A673 (cell line): ENCODE measurements around the gene TMEM259.

Source experiments
- EZH2 ChIP-seq: fragments of 200-600 bp; sonication (generic); IDR thresholded peaks from 2 replicates; pipeline ENCODE4 v1.6.1; 2017; ENCODE audit warnings: borderline replicate concordance, low read depth, mild to moderate bottlenecking, mixed read lengths, antibody characterized with exemption, low read length; ENCODE audit not compliant: poor library complexity, severe bottlenecking
- TF ChIP-seq, protein P1 (sequence below): fragments of 300-800, 200-600 bp; sonication (generic); conservative IDR thresholded peaks from 2 replicates; pipeline ENCODE4 v1.5.1; 2017; ENCODE audit warnings: low read depth, mild to moderate bottlenecking, antibody characterized with exemption, low read length, moderate library complexity, mixed read lengths

DNA sequence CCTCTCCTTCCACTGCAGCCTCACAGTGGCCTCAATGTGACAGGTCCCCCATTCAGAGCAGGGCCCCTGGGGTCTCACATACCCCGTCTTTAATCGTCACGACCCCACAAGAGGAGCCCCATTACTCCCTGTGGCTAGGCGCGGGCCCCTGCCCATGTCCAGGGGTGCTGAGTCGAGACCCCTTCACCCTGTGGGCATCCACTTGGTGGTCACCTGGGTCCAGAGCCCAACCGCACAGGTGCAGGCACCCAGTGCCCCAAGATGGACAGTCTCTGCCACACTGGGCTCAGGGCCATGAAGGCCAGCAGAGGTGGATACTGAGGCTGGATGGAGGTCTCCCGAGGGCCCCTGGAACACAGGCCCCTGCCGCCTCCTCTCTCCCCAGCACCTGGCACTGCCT, 3.0 kb downstream of the TMEM259 start:
- no peak for TF ChIP-seq EZH2
- TF ChIP-seq, protein P1, sequence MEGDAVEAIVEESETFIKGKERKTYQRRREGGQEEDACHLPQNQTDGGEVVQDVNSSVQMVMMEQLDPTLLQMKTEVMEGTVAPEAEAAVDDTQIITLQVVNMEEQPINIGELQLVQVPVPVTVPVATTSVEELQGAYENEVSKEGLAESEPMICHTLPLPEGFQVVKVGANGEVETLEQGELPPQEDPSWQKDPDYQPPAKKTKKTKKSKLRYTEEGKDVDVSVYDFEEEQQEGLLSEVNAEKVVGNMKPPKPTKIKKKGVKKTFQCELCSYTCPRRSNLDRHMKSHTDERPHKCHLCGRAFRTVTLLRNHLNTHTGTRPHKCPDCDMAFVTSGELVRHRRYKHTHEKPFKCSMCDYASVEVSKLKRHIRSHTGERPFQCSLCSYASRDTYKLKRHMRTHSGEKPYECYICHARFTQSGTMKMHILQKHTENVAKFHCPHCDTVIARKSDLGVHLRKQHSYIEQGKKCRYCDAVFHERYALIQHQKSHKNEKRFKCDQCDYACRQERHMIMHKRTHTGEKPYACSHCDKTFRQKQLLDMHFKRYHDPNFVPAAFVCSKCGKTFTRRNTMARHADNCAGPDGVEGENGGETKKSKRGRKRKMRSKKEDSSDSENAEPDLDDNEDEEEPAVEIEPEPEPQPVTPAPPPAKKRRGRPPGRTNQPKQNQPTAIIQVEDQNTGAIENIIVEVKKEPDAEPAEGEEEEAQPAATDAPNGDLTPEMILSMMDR = no peak
